GM19463 (cell line): Measurements from ENCODE around the gene LHPP.
A peak's percentile ranks its signal among the peaks of the same experiment; 100 is the strongest.

Experiments
- ATAC-seq: cut with Tn5 transposase; IDR thresholded peaks from one replicate; pipeline ENCODE4 v1.9.1; 2021; ENCODE audit warnings: mild to moderate bottlenecking, moderate library complexity; ENCODE audit not compliant: unreplicated experiment

LHPP gene

DNA sequence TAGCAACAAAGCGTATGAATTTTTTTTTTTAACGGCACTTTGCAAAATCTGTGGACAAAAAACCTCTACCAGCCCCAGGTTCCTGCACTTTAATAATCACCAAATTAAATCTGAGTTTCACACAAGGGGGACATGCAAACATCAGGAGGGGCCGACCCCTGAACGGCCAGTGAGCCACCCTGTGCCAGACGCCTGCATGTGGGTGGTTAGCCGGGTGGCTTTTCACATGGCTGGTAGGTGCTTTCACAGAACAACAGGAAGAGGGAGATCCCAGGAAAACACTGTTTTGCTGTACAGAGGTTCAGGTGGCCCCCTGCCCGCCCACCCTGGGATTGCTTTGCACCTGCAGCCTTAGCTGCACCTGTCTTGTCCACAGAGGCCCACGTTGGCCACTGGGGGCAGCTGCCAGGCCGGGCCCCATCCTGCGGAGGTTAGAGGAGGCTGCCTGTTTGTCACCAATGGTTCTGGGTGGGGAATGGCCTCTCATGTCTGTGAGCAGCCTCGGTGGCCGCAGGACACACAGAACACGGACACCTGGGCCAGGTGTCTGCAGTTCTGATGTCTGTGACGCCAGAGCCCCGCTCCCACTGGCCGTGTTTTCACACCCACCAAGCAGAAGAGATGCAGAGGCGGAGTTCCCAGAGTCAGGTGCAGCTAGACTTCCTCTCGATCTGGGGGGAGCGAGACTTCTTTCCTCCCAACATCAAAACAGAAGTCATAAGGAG lies 174.8 kb downstream of the LHPP start:
- ATAC-seq: no peak

GRCh38 chr10:124637091-124637700 lies 175.6 kb downstream of the LHPP start:
- ATAC-seq: no peak

- ATAC-seq: no peak
These were observed 176.1 kb downstream of the LHPP start for GRCh38 chr10:124637746-124638145.

- ATAC-seq: no peak
These were observed 177.6 kb downstream of the LHPP start for GRCh38 chr10:124639206-124639605.

GRCh38 chr10:124639646-124640045 lies 178.0 kb downstream of the LHPP start:
- no peak for ATAC-seq

DNA sequence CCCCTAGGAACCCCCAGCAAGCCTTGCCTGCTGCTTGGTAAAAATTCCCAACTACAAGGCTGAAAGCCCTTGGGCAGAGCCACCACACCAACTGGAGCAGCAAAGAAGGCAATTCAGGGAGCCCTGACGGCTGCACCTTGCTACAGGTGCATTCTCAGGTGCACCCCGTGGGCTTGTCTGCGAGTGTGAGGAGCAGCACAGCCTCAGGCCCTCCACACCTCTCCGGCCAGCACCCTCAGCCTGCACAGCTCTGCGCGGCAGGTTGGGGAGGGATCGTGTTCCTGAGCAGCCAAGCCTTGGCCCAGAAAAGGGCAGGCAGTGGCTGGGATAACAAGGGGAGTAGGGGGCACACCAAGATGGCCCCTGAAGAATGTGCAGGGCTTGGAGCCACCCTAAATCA lies 178.4 kb downstream of the LHPP start:
- ATAC-seq: no peak

DNA sequence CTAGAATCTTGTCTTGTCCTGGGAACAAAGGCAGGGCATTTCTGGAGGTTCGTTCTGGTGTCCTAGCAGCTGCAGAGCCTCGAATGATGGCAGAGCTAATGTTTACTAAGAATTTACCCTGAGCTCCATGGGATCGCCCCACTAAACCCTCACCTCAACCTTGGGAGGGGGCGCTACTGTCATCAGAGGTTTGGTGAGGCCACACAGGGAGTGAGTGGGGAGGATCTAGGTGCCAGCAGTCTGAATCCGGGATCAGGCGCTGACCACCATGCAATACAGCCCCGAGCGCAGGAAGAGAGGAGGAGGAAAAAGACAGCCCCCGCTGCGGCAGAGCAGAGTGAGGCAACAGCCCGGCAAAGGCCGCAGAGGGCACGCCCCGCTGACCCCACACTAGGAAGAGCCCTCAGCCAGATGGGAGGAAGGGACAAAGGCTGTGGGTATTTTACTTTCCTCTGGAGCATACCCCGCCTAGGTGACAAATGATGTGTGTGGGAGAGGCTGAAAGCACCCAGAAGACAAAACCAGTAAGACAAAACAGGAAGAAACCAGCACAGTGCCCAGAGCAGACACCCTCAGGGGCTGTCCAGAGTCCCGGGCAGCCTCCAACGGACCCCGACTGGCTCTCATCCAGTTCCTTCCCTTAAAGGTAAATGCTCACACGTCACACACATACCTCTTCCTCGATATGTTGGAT lies 179.1 kb downstream of the LHPP start:
- ATAC-seq: peak; percentile 52

GRCh38 chr10:124641282-124642087 lies 179.9 kb downstream of the LHPP start:
- peak; percentile 56 for ATAC-seq

DNA sequence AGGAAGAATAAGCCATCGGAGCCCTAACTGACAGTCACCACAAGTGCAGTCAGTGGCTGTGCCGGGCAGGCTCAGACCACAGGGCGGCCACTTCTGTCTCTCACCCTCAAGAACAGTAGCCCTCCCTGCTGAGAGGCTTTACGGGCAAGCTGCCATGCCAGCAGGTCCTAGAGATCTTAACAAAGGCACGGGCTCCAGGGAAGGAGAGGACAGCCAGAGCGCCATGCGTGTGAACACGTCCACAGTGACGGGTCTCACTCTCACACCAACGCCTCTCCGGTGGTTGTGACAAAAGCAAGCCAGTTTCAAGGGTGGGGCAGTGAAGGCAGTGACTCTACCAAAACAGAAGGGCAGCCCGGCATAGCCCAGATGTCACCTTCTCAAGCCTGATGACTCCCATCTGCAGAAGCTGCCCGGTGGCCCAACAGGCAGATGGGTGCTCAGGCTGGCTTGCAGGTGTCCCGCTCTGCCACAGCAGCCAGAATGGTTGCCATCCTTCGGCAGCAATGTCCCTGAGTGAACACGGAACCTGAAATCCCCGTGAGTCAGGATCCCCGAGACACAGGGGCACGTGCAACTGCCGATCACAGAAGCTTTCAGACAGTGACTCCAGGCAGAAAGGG lies 180.6 kb downstream of the LHPP start:
- ATAC-seq: no peak

- ATAC-seq: no peak
These were observed 181.8 kb downstream of the LHPP start for GRCh38 chr10:124643330-124644009.

GRCh38 chr10:124644236-124644635 lies 182.6 kb downstream of the LHPP start:
- ATAC-seq: no peak

DNA sequence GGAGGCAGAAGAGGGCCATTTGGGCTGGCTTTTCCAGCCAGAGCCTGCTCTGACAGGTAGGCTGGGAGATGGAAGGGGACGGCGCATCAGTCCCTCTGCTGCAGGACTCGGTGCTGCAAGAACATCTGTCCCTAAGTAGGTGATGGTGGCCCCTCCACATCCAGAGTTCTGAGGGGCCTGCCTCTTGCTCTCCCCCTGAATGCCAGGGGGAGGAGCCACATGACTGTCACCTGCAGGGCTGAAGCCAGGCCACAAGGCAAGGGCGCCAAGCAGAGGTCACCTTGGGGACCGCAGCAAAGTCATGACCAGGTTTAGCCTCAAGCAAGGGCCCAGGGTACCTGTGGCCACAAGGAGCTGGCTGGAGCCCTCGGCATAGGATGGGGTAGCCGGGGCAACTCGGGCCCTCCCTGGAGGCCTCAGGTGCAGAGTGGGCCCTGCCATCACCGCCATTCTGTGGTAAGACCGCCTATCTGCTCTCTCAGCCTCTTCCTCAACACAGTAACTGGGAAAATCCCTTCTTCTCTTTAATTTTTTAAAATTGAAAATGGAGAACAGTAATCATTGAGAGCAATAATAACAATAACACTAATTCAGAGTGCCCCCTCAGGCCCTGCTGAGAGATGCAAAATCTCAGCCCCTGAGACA lies 183.3 kb downstream of the LHPP start:
- no peak for ATAC-seq

DNA sequence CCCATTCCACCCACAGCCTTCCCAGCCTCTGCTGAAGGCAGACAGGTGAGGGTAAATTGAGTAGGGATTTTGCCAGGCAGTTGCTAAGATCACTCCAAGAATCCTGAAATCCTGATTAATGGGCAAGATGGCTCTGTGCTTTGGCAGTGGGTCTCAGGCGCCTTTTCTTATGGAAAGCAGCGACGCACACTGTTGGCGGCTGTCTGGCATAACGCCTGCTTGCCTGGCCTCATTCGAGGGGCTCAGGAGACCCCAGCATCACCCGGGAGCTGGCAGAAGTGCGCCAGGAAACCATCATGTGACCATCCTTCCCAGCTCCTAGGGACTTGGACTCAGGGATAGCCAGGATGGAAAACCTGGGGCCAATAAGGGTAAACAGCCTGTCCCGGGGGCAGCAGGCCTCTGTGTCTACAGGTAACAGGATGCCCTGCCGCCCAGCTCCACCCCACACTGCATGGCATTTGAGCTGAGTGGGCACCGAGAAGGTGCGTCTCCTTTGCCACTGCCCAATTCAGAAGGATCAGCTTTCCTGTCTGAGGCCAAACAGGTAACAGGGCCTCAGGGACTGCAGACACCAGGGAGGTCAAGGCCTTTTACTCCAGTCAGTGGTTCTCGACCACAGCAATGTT lies 184.0 kb downstream of the LHPP start:
- ATAC-seq: no peak

DNA sequence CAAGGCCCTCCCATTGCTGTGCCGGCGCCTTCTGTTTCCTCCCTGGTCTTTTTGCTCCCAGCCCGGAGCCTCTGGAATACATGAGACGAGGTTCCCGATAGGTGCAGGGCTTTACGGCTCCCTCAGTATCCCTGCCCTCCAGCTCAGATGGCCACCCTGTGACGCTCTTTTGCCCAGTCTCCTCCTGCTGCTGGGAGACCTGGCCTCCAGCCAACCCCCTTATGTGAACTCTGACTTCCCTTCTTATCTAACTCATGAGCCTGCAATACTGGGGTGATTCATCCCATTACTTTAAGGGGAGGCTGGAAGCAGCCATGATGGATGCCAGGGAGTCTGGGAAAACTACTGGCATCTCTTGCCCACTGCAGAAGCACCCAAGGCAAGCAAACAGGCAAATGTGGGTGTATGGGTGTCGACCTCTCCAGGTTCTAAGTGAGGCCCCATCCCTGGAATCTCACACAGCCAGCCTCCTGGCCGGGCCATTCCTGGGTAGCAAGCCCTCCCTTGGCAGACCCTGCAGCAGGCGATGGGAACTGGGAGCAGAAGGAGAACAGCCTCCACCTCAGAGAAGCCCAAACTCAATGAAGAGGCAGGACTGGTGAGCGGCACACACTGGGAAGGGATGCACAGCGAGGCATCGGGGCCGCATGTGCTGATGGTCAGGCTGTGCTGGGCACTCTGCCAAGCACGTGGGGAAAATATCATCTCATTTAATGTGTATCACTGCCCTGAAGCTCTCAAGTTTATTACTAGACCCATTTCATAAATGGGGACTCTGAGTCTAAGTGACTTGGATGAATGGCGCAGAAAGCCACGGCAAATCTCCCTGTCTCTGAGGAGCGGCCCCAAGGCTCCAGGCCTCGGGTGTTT lies 185.1 kb downstream of the LHPP start:
- no peak for ATAC-seq

DNA sequence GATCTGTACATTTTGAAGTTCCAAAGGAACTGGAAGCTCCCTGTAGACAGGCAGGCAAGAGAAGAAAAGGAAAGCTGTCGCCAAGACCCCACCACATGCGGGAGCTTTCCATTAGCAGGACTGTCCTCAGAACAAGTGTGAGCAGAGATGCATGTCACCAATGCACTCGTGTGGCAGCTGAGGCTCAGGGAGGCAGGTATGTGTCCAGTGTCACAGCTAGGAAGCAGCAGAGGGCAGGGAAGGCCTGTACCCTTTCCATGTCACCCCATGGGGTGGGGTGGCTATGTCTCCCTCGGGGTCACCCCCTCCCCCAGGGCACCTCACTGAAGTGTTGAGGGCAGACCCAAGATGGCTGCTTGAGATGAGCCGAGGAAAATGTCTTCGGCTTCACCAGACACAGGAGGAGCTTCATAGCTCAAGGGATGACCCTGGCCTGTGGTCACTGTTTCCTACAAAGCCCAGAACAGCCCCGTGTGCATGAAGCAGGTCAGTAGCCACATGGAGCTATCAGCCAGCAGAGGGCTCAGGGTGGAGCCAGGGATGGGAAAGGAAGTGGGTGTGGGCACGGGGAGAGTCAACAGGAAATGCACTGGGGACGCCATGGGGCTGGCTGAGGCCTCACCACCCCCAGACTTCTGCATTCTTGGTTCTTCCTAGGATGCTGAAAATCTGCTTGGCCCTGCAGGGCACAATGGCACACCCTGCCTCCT lies 186.0 kb downstream of the LHPP start:
- peak; percentile 63 for ATAC-seq

GRCh38 chr10:124648131-124648475 lies 186.5 kb downstream of the LHPP start:
- no peak for ATAC-seq

- ATAC-seq: peak; percentile 40
These were observed 187.1 kb downstream of the LHPP start for GRCh38 chr10:124648738-124649137.

- no peak for ATAC-seq
These were observed 187.6 kb downstream of the LHPP start for GRCh38 chr10:124649214-124649613.
